Amniotic stem cell (primary cell): ENCODE results near the gene IRF3.

Source experiments
- DNase-seq: peaks from one replicate; lab custom pipeline; 2025; lab: John Stamatoyannopoulos, UW

The IRF3 gene, protein sequence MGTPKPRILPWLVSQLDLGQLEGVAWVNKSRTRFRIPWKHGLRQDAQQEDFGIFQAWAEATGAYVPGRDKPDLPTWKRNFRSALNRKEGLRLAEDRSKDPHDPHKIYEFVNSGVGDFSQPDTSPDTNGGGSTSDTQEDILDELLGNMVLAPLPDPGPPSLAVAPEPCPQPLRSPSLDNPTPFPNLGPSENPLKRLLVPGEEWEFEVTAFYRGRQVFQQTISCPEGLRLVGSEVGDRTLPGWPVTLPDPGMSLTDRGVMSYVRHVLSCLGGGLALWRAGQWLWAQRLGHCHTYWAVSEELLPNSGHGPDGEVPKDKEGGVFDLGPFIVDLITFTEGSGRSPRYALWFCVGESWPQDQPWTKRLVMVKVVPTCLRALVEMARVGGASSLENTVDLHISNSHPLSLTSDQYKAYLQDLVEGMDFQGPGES

GRCh38 chr19:49665351-49666119 is at the start of gene IRF3, which contains the start of gene BCL2L12:
Gene IRF3, minus strand, starts transcription at chr19:49665857. Its CDS starts 1,019 bp downstream, at chr19:49664838.
Gene BCL2L12, plus strand, starts transcription at chr19:49665933. Its CDS starts 760 bp downstream, at chr19:49666693.
- DNase-seq: peak; percentile 92

DNA sequence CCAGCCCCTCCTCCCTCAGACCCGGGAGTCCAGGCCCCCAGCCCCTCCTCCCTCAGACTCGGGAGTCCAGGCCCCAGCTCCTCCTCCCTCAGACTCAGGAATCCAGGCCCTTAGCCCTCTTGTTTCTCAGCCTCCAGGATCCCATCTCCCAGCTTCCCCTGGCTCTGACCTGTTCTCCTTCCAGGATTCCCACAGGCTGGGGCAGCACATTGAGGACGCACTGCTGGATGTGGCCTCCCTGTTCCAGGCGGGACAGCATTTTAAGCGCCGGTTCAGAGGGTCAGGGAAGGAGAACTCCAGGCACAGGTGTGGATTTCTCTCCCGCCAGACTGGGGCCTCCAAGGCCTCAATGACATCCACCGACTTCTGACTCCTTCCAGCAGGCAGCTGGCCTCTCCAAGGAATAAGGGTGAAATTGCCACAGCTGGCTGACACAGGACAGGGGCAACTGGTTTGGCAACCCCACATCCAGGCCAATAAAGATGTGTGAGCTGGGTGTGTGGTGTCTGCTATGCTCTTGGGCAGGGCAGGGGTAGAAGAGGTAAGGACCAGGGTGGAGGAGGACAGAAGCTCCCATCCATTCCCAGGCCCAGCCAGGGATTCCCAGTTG is 47.7 kb upstream of the IRF3 start:
- no peak for DNase-seq

- no peak for DNase-seq
Observed at GRCh38 chr19:49712397-49712859, 46.8 kb upstream of the IRF3 start.

DNA sequence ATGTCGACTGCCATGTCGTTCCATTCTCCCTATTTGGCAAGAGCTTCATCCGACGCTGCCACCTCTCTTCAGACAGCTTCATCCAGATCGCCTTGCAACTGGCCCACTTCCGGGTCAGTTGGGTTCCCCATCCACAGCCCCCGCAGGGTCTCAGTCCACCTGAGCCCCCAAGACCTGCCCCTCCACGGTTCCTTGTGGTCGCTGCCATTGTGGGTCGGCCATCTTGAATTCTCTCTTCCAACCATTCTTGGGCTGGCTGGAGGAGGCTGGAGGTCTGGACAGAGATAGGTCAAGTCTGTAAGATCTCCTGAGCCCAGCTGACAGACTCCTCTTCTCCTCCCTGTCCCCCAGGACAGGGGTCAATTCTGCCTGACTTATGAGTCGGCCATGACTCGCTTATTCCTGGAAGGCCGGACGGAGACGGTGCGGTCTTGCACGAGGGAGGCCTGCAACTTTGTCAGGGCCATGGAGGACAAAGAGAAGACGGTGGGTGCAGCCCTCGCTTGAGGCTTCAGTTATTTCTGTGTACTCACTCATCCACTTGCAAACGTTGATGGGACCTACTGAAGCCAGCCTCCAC is 44.8 kb upstream of the IRF3 start:
- no peak for DNase-seq

DNA sequence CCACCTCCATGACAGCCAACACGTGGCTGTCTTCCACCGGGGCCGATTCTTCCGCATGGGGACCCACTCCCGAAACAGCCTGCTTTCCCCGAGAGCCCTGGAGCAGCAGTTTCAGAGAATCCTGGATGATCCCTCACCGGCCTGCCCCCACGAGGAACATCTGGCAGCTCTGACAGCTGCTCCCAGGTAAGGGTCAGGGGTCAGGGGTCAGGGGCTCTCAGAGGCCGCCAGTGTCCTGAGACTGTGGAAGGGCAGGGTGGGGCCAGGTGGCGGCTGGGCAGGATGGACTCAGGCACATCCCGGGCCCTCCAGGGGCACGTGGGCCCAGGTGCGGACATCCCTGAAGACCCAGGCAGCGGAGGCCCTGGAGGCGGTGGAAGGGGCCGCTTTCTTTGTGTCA is 40.3 kb upstream of the IRF3 start:
- DNase-seq: no peak

- no peak for DNase-seq
Observed at GRCh38 chr19:49704888-49705642, 39.4 kb upstream of the IRF3 start.

DNA sequence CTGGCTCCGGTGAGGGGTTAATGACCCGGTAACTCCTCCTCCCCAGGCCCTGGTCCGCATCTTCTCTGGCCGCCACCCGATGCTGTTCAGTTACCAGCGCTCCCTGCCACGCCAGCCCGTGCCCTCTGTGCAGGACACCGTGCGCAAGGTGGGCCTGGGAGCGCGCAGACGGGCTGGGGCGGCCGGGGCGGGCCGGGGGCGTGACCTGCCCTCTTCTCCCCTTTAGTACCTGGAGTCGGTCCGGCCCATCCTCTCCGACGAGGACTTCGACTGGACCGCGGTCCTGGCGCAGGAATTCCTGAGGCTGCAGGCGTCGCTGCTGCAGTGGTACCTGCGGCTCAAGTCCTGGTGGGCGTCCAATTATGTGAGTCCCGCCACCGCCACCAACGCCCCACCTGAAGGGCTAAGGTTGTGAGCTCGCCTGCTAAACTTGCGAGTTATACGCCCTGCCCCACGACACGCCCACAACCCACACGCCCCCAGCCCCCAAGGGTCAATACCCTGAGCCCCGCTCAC is 35.7 kb upstream of the IRF3 start:
- DNase-seq: no peak

GRCh38 chr19:49700563-49700962 is 34.9 kb upstream of the IRF3 start:
- DNase-seq: no peak

DNA sequence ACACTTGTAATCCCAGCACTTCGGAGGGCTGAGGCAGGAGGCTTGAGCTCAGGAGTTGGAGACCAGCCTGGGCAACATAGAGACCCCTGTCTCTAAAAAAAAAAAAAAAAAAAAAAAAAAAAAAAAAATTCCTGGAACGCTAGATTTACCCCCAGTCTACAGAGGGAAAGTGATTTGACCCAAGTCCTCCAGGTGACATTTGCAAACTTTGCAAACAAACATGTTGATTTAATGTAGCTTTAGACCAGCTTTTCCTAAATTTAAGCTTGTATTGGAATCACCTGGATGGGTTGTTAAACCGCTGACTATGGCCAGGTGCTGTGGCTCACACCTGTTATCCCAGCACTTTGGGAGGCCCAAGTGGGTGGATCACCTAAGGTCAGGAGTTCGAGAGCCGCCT is 33.7 kb upstream of the IRF3 start:
- no peak for DNase-seq

DNA sequence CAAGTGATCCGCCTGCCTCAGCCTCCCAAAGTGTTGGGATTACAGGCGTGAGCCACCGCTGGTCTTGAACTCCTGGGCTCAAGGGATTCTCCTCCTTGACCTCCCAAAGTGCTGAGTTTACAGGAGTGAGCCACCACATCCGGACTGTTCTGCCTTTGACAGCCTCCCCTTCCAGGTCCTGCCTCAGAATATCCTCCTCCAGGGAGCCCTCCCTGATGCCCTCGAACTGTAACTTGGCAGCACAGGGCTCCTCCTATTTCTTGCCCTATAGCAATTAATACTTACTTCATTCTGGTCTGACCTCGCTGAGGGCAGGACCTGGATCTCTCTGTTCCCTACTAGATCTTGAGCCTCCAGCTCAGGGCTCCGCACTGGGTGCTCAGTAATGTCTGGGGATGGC is 31.2 kb upstream of the IRF3 start:
- no peak for DNase-seq

DNA sequence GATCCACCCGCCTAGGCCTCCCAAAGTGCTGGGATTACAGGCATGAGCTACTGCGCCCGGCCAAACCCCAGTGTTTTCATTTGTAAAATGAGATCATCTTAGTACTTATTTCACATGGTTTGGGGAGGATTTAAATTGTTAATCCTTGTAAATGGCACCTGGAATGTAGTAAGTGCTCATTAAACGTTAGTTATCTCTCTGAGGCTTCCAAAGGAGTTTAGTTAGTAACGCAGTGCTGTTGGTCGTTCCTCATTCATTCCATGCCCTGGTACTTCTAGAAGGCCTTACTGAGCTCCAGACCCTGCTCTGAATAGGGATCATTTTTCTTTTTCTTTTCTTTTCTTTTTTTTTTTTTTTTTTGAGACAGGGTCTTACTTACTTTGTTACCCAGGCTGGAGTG is 30.5 kb upstream of the IRF3 start:
- DNase-seq: no peak

- DNase-seq: no peak
Observed at GRCh38 chr19:49692147-49692506, 26.5 kb upstream of the IRF3 start.

DNA sequence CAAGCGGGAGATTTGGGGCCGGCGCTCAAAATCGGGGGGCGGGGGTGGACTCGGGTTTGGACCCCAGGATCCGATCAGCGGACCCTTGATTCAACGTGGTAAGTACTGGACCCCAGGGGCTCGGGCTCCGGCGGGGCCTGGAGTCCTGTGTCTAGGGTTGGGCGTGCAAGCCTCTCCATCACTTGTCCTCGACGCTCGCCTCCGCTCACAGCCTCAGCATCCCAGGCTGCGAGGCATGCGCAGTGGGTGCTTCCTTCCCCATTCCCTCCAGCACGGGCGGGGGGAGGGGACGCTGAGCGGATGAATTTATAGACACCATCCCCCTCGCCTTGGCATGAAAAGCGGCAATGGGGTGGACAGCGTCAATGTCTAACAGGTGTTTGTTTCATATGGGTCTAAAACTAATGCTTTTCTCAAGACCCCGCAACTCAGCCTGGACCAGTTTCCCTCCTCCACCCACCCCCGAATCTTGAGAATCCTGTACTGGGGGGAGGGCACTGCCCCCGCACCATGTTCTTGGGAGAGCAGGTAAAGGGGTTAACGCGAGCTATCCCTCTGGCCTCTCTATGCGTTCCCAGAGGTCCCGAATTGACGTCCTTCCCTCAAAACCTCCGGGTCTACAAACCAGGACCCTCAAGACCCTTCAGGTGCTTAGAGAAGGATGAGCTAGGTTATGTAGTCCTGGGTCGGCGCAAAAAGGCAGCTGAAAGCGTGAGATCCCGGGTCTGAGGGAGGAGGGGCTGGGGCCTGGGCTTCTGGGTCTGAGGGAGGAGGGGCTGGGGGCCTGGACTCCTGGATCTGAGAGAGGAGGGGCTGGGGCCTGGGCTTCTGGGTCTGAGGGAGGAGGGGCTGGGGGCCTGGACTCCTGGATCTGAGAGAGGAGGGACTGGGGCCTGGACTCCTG is 25.8 kb upstream of the IRF3 start:
- DNase-seq: peak; percentile 40

DNA sequence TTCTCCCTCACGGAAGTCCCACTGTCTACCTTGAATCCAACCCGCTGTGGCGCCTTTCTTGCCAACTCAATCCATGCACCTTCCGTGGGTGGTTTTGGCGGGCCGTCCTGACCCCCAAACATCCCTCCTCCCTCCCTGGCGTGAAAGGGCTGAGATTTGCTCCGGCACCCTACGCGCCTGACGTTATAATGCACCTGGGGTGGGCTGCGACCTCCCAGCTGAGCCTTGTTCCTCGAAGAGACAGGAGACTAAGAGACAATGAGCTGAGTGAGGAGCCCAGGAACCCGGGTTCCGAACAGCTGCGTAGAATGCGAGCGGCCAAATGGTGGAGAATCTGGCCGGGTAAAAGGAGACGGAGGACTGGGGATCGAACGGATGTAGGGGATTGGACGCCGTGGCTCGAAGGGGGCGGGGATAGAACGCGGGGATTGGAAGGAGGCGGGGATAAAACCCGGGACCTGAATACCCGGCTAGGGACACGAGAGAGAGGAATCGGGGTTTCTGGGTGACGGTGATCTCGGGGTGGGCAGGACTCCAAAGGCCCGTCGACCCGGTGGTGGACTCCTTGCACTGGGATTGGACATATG is 25.1 kb upstream of the IRF3 start, which contains the start of gene CPT1C:
CPT1C (plus strand) TSS at position 461 of the 587 bp plus-strand sequence. CDS start 1,137 bp downstream, outside the sequence.
- peak; percentile 57 for DNase-seq

DNA sequence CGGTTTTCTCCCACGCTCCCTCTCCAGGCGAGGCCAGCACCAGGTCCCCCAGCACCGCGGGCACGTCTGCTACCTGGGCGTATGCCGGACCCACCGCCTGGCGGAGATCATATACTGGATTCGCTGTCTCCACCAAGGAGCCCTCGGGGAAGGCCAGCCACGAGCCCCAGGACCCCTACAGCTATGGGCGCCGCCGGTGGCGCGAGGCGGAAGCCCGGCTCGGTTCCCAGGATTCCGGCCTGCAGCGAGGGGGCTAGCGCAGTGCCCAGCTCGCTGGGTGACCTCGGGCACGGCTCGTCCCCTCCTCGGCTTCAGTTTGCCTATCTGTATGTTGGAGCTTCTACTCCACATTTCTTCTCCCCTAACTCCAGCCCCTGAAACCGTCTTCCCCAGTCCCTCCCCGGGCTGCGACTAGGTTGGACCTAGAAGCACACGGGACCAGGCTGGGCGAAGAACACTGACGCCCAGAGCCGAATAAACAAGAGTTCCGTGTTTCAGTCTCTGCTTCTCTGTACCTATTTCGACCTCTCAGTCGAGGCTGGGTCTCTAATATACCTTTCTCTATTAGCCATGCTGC is 24.5 kb upstream of the IRF3 start:
- DNase-seq: no peak

DNA sequence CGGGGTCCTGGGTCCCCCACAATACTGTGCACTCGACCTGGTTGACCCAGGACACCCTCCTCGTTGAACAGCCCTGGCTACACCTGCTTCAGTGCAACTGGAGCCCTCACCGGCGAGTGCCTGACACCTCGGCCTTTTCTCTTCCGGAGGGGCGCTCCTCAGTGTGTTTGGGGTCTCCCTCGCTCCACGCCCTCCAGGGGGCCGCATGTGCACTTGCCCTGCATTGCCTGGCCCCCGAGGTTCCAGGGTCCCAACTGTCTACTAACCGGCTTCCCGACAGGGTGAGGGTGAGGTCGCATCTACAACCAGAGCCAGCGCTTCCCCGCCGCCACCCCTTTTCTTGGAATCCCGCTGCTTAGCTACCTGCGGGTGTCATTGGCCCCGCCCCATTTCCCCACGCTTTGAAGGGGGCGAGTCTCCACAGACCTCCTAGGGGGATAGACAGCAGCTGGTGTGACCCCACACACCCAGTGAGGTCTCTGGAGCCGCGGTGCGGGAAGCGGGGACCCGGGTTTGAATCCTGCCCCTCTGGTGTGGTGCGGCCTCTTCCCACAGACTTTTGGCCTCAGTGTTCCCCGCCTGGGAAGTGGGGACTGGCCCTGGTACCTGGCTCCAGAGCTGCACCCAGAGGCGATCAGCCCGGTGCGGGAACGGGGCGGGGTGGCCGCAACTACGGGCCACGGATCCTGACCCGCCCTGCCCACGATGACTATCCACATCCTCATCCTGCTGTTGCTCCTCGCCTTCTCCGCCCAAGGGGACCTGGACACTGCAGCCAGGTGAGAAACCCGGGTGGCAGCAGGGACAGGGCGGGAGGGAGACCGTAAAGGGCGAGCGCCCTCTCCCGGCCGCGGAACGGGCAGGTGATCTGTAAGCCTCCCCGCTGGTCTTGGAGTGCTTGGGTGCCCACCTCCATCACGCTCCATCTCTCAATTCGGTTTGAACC is 23.7 kb upstream of the IRF3 start, which contains the start of gene ADM5:
ADM5 (plus strand) TSS at position 462 of the 946 bp plus-strand sequence; CDS start at position 706, 244 bp downstream.
- no peak for DNase-seq

GRCh38 chr19:49688531-49689132 is 23.0 kb upstream of the IRF3 start:
- DNase-seq: no peak
